Body of pancreas (tissue), 4 donors: Measurements from ENCODE around the gene SAMD8.

Experiments used
- POLR2A ChIP-seq, 3 donors: fragments of 450-650 bp; IDR thresholded peaks; one replicate each; pipeline ENCODE4 v1.6.1; 2016; ENCODE audit warnings: antibody characterized with exemption in 3 of 3, mild to moderate bottlenecking in 2 of 3
- TF ChIP-seq, protein P1 (sequence below), 7 experiments: fragments of 450-650 bp in 4 of 7; fragments of 200-600 bp in 3 of 7; sonication (generic) in 3 of 7; IDR thresholded peaks; one replicate each; pipeline ENCODE4 v1.5.1; 2016 to 2019; ENCODE audit warnings: antibody characterized with exemption in 7 of 7

DNA sequence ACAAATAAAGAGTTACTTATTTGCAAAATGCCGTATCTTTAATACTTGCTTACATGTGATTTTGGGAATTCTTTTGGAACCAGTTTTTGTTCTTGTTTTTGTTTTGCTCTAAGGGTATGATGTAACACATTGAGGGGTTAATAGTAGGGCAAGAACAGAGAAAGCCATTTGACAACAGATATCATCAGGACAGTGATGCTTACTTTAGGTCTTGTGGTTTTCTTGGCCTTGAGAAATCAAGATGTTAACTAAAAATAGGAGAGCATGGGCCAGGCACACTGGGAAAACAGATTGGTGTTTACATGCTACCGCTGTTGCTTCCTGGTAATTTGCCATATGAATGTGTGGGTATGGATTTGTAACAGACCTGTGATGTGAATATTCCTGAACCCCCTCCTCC, 3.7 kb downstream of the SAMD8 start:
- TF ChIP-seq, protein P1, sequence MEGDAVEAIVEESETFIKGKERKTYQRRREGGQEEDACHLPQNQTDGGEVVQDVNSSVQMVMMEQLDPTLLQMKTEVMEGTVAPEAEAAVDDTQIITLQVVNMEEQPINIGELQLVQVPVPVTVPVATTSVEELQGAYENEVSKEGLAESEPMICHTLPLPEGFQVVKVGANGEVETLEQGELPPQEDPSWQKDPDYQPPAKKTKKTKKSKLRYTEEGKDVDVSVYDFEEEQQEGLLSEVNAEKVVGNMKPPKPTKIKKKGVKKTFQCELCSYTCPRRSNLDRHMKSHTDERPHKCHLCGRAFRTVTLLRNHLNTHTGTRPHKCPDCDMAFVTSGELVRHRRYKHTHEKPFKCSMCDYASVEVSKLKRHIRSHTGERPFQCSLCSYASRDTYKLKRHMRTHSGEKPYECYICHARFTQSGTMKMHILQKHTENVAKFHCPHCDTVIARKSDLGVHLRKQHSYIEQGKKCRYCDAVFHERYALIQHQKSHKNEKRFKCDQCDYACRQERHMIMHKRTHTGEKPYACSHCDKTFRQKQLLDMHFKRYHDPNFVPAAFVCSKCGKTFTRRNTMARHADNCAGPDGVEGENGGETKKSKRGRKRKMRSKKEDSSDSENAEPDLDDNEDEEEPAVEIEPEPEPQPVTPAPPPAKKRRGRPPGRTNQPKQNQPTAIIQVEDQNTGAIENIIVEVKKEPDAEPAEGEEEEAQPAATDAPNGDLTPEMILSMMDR (IDR thresholded peaks at IDR 0.05) = no peak
- TF ChIP-seq POLR2A (IDR thresholded peaks at IDR 0.05) = no peak
